ENCODE data around the gene TMEM218.

DNA sequence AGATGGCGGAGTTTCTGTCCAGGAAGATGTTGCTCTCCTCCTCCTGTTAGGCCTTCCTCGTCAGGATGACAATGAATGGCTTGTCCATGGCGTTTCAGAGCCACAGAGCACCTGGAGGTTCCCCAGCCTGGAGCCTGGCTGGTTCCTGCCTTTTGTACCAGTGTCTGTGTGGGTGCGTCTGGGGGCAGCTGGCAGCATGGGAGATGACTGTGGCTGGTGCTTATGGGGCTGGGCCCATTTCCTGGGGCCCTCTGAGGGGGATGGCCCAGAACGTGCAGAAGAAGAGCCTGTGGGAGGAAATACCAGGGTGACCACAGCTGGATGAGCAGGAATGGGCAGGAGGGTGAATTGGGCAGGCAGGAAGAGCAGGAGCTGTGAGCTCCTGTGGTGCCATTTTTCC lies 41.6 kb downstream of the TMEM218 start:
- TF ChIP-seq, protein P1, sequence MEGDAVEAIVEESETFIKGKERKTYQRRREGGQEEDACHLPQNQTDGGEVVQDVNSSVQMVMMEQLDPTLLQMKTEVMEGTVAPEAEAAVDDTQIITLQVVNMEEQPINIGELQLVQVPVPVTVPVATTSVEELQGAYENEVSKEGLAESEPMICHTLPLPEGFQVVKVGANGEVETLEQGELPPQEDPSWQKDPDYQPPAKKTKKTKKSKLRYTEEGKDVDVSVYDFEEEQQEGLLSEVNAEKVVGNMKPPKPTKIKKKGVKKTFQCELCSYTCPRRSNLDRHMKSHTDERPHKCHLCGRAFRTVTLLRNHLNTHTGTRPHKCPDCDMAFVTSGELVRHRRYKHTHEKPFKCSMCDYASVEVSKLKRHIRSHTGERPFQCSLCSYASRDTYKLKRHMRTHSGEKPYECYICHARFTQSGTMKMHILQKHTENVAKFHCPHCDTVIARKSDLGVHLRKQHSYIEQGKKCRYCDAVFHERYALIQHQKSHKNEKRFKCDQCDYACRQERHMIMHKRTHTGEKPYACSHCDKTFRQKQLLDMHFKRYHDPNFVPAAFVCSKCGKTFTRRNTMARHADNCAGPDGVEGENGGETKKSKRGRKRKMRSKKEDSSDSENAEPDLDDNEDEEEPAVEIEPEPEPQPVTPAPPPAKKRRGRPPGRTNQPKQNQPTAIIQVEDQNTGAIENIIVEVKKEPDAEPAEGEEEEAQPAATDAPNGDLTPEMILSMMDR (IDR thresholded peaks at IDR 0.05; ENCODE audit: borderline replicate concordance, extremely low read depth, low read length, poor library complexity, severe bottlenecking) = no peak
- no peak for TF ChIP-seq EZH2 (IDR thresholded peaks at IDR 0.05; ENCODE audit: borderline replicate concordance, low read depth, low read length, severe bottlenecking)
